Central memory CD8-positive, alpha-beta T cell (primary cell): ENCODE results near the gene EML6.
"Not testable (repeated sequence)": the region's sequence is repeated elsewhere in the genome, so short reads cannot be mapped to it uniquely, and the experiment has no call there.

Source experiments
- ATAC-seq: fragments of 150-1000 bp; cut with Tn5 transposase; replicated peaks from 2 replicates; pipeline ENCODE4 v1.10.0; 2022; ENCODE audit warnings: mild to moderate bottlenecking, moderate FRiP score, moderate number of reproducible peaks; ENCODE audit not compliant: poor library complexity, severe bottlenecking; ENCODE audit errors: extremely low read depth
- DNase-seq, 2 donors: peaks; one replicate each; pipeline ENCODE4 v3.0.0; 2021; ENCODE audit warnings: low spot score in 2 of 2
- H3K27ac Mint-ChIP-seq: one replicate; pipeline ENCODE4 v1.8.0; 2022; ENCODE audit warnings: low read depth, mild to moderate bottlenecking, moderate library complexity, mixed read lengths
- H3K27me3 Mint-ChIP-seq: one replicate; pipeline ENCODE4 v1.8.0; 2022; ENCODE audit warnings: mixed read lengths
- H3K36me3 Mint-ChIP-seq: one replicate; pipeline ENCODE4 v1.8.0; 2022; ENCODE audit warnings: mild to moderate bottlenecking, moderate library complexity, mixed read lengths; ENCODE audit not compliant: insufficient read depth
- H3K4me1 Mint-ChIP-seq: one replicate; pipeline ENCODE4 v1.8.0; 2022; ENCODE audit warnings: mixed read lengths
- H3K4me3 Mint-ChIP-seq: one replicate; pipeline ENCODE4 v1.8.0; 2022; ENCODE audit warnings: mild to moderate bottlenecking, moderate library complexity, mixed read lengths
- H3K9me3 Mint-ChIP-seq: one replicate; pipeline ENCODE4 v1.8.0; 2022; ENCODE audit warnings: mixed read lengths

The EML6 gene

GRCh38 chr2:54872780-54873179, 149.3 kb downstream of the EML6 start:
- H3K4me1 Mint-ChIP-seq: no peaks in the 10 kb centered on the region
- no peak overlapping the region for H3K4me3 Mint-ChIP-seq
- H3K27me3 Mint-ChIP-seq: no peaks in the 10 kb centered on the region
- no peaks in the 10 kb centered on the region for H3K9me3 Mint-ChIP-seq
- no peak overlapping the region for H3K27ac Mint-ChIP-seq
- H3K36me3 Mint-ChIP-seq: no peaks in the 10 kb centered on the region
- ATAC-seq: no peak
- DNase-seq: no peak

GRCh38 chr2:54873236-54873635, 149.8 kb downstream of the EML6 start:
- not testable (repeated sequence) for ATAC-seq, H3K4me1 Mint-ChIP-seq, H3K4me3 Mint-ChIP-seq, H3K27ac Mint-ChIP-seq, H3K27me3 Mint-ChIP-seq, H3K9me3 Mint-ChIP-seq, DNase-seq, H3K36me3 Mint-ChIP-seq

GRCh38 chr2:54876764-54877163, 153.3 kb downstream of the EML6 start:
- H3K4me1 Mint-ChIP-seq: no peaks in the 10 kb centered on the region
- H3K4me3 Mint-ChIP-seq: no peak overlapping the region
- ATAC-seq: no peak

GRCh38 chr2:54878182-54878581, 154.7 kb downstream of the EML6 start:
- Mint-ChIP-seq H3K27me3 (no peaks in the 10 kb centered on the region), H3K27ac (no peak overlapping the region), H3K9me3 (no peaks in the 10 kb centered on the region), H3K4me1 (no peaks in the 10 kb centered on the region), H3K36me3 (no peaks in the 10 kb centered on the region), H3K4me3 (no peak overlapping the region)
- DNase-seq (no peak), ATAC-seq (no peak)

More at GRCh38 chr2:54876764-54877163, 153.3 kb downstream of the EML6 start:
- Mint-ChIP-seq H3K36me3 (no peaks in the 10 kb centered on the region), H3K27ac (no peak overlapping the region), H3K27me3 (no peaks in the 10 kb centered on the region), H3K9me3 (no peaks in the 10 kb centered on the region)
- no peak for DNase-seq

- no peak for ATAC-seq
- Mint-ChIP-seq H3K27me3 (no peaks in the 10 kb centered on the region), H3K4me1 (no peaks in the 10 kb centered on the region), H3K27ac (no peak overlapping the region), H3K4me3 (no peak overlapping the region), H3K9me3 (no peaks in the 10 kb centered on the region), H3K36me3 (no peaks in the 10 kb centered on the region)
- DNase-seq: no peak
Measured at GRCh38 chr2:54879032-54879431, 155.6 kb downstream of the EML6 start.

GRCh38 chr2:54879598-54880332, 156.3 kb downstream of the EML6 start:
- Mint-ChIP-seq H3K4me1 (no peaks in the 10 kb centered on the region), H3K9me3 (no peaks in the 10 kb centered on the region), H3K4me3 (no peak overlapping the region), H3K27me3 (no peaks in the 10 kb centered on the region), H3K36me3 (no peaks in the 10 kb centered on the region), H3K27ac (no peak overlapping the region)
- no peak for DNase-seq
- ATAC-seq: no peak

GRCh38 chr2:54880428-54880827, 157.0 kb downstream of the EML6 start:
- Mint-ChIP-seq H3K27ac (no peak overlapping the region), H3K27me3 (no peaks in the 10 kb centered on the region), H3K36me3 (no peaks in the 10 kb centered on the region), H3K4me3 (no peak overlapping the region), H3K4me1 (no peaks in the 10 kb centered on the region), H3K9me3 (no peaks in the 10 kb centered on the region)
- DNase-seq (no peak), ATAC-seq (no peak)

GRCh38 chr2:54881759-54882158, 158.3 kb downstream of the EML6 start:
- Mint-ChIP-seq H3K27ac (no peak overlapping the region), H3K36me3 (no peaks in the 10 kb centered on the region), H3K4me1 (no peaks in the 10 kb centered on the region), H3K9me3 (no peaks in the 10 kb centered on the region), H3K4me3 (no peak overlapping the region), H3K27me3 (no peaks in the 10 kb centered on the region)
- no peak for DNase-seq
- no peak for ATAC-seq

GRCh38 chr2:54885891-54886290, 162.4 kb downstream of the EML6 start:
- Mint-ChIP-seq H3K4me3 (no peak overlapping the region), H3K9me3 (no peaks in the 10 kb centered on the region)
- no peak for ATAC-seq

GRCh38 chr2:54887850-54888545, 164.5 kb downstream of the EML6 start:
- Mint-ChIP-seq H3K27me3 (peaks cover 31% of the 10 kb centered on the region), H3K36me3 (no peaks in the 10 kb centered on the region), H3K27ac (no peak overlapping the region), H3K4me1 (no peaks in the 10 kb centered on the region), H3K4me3 (no peak overlapping the region), H3K9me3 (no peaks in the 10 kb centered on the region)
- DNase-seq (no peak), ATAC-seq (no peak)

More at GRCh38 chr2:54885891-54886290, 162.4 kb downstream of the EML6 start:
- Mint-ChIP-seq H3K27me3 (peaks cover 31% of the 10 kb centered on the region), H3K27ac (no peak overlapping the region), H3K4me1 (no peaks in the 10 kb centered on the region), H3K36me3 (no peaks in the 10 kb centered on the region)
- DNase-seq: no peak

GRCh38 chr2:54889053-54889452, 165.6 kb downstream of the EML6 start:
- Mint-ChIP-seq H3K4me1 (no peaks in the 10 kb centered on the region), H3K9me3 (no peaks in the 10 kb centered on the region), H3K36me3 (no peaks in the 10 kb centered on the region), H3K27ac (no peak overlapping the region), H3K4me3 (no peak overlapping the region), H3K27me3 (peaks cover 31% of the 10 kb centered on the region)
- ATAC-seq: no peak
- no peak for DNase-seq

- Mint-ChIP-seq H3K27ac (no peak overlapping the region), H3K4me3 (no peak overlapping the region), H3K9me3 (no peaks in the 10 kb centered on the region), H3K4me1 (no peaks in the 10 kb centered on the region), H3K27me3 (peaks cover 31% of the 10 kb centered on the region), H3K36me3 (no peaks in the 10 kb centered on the region)
- ATAC-seq (no peak), DNase-seq (no peak)
Measured at GRCh38 chr2:54891909-54892308, 168.4 kb downstream of the EML6 start.

- Mint-ChIP-seq H3K36me3 (no peaks in the 10 kb centered on the region), H3K4me1 (peaks cover 6% of the 10 kb centered on the region), H3K9me3 (no peaks in the 10 kb centered on the region), H3K27me3 (peaks cover 20% of the 10 kb centered on the region), H3K4me3 (no peak overlapping the region), H3K27ac (no peak overlapping the region)
- DNase-seq (no peak), ATAC-seq (no peak)
Measured at GRCh38 chr2:54894467-54894866, 171.0 kb downstream of the EML6 start.
